GM12865 (cell line): Measurements from ENCODE around the gene G6PC2.
"Not testable (repeated sequence)": the region's sequence is repeated elsewhere in the genome, so short reads cannot be mapped to it uniquely, and the experiment has no call there.

ENCODE experiments used
- DNase-seq: peaks from one replicate; pipeline ENCODE4 v3.0.0; 2010; ENCODE audit warnings: low read depth
- H3K4me3 ChIP-seq: 2 replicates; pipeline ENCODE4 v1.5.1; 2011; ENCODE audit warnings: mild to moderate bottlenecking, low read depth, low read length, control low read depth
- CTCF ChIP-seq: IDR thresholded peaks from 2 replicates; pipeline ENCODE4 v1.5.1; 2011; ENCODE audit warnings: low read length, control low read depth, low read depth, inconsistent platforms; ENCODE audit not compliant: insufficient read depth; ENCODE audit errors: missing control alignments

The G6PC2 gene

GRCh38 chr2:168920504-168921157, 19.5 kb downstream of the G6PC2 start:
- peak; percentile 45 for DNase-seq
- H3K4me3 ChIP-seq, result no peak overlapping the region
- peak; percentile 43 for TF ChIP-seq CTCF

- DNase-seq, result no peak
- no peak overlapping the region for H3K4me3 ChIP-seq
- no peak for TF ChIP-seq CTCF
Observed at GRCh38 chr2:168926621-168927386, 25.7 kb downstream of the G6PC2 start.

GRCh38 chr2:168928113-168928831, 27.2 kb downstream of the G6PC2 start:
- no peak for TF ChIP-seq CTCF
- no peak overlapping the region for H3K4me3 ChIP-seq
- no peak for DNase-seq

- TF ChIP-seq CTCF, result no peak
- no peak for DNase-seq
- no peak overlapping the region for H3K4me3 ChIP-seq
Observed at GRCh38 chr2:168929031-168929430, 27.9 kb downstream of the G6PC2 start.

GRCh38 chr2:168930242-168930641, 29.2 kb downstream of the G6PC2 start:
- TF ChIP-seq CTCF, result no peak
- DNase-seq, result no peak

GRCh38 chr2:168932174-168932573, 31.1 kb downstream of the G6PC2 start:
- not testable (repeated sequence) for H3K4me3 ChIP-seq, DNase-seq

More at GRCh38 chr2:168930242-168930641, 29.2 kb downstream of the G6PC2 start:
- no peak overlapping the region for H3K4me3 ChIP-seq

- no peak overlapping the region for H3K4me3 ChIP-seq
- no peak for DNase-seq
- no peak for TF ChIP-seq CTCF
Observed at GRCh38 chr2:168934826-168935225, 33.7 kb downstream of the G6PC2 start.
